Limb (tissue), 2 donors: ENCODE results near the gene FAM117B.
"Not testable (repeated sequence)": the region's sequence is repeated elsewhere in the genome, so short reads cannot be mapped to it uniquely, and the experiment has no call there.

Experiments
- DNase-seq, 2 donors: peaks; one replicate each; pipeline ENCODE4 v3.0.0-alpha.2; 2016; ENCODE audit errors: extremely low spot score in 2 of 2

Gene FAM117B

GRCh38 chr2:202638721-202639120 lies 4.0 kb downstream of the FAM117B start:
- DNase-seq: no peak

- DNase-seq: no peak
Measured at GRCh38 chr2:202639231-202639630, 4.5 kb downstream of the FAM117B start.

GRCh38 chr2:202642567-202642966 lies 7.8 kb downstream of the FAM117B start:
- no peak for DNase-seq

GRCh38 chr2:202643012-202643858 lies 8.5 kb downstream of the FAM117B start:
- no peak for DNase-seq

- DNase-seq: no peak
Measured at GRCh38 chr2:202652119-202652518, 17.4 kb downstream of the FAM117B start.

GRCh38 chr2:202653890-202654289 lies 19.1 kb downstream of the FAM117B start:
- no peak for DNase-seq

GRCh38 chr2:202657876-202658275 lies 23.1 kb downstream of the FAM117B start:
- DNase-seq: no peak

- DNase-seq: no peak
Measured at GRCh38 chr2:202660796-202661195, 26.0 kb downstream of the FAM117B start.

- no peak for DNase-seq
Measured at GRCh38 chr2:202669841-202670240, 35.1 kb downstream of the FAM117B start.

GRCh38 chr2:202671317-202672035 lies 36.7 kb downstream of the FAM117B start:
- peak in 1 of 2 donors; percentile 21 for DNase-seq

- DNase-seq: not testable (repeated sequence)
Measured at GRCh38 chr2:202675097-202675496, 40.3 kb downstream of the FAM117B start.

GRCh38 chr2:202679980-202680379 lies 45.2 kb downstream of the FAM117B start:
- DNase-seq: no peak

- DNase-seq: no peak
Measured at GRCh38 chr2:202680512-202680911, 45.7 kb downstream of the FAM117B start.

- no peak for DNase-seq
Measured at GRCh38 chr2:202681688-202682205, 47.0 kb downstream of the FAM117B start.

- DNase-seq: no peak
Measured at GRCh38 chr2:202682274-202682673, 47.5 kb downstream of the FAM117B start.

- DNase-seq: no peak
Measured at GRCh38 chr2:202687276-202687675, 52.5 kb downstream of the FAM117B start.

GRCh38 chr2:202689459-202689858 lies 54.7 kb downstream of the FAM117B start:
- DNase-seq: no peak

GRCh38 chr2:202689898-202690297 lies 55.1 kb downstream of the FAM117B start:
- DNase-seq: no peak

GRCh38 chr2:202690321-202690900 lies 55.6 kb downstream of the FAM117B start:
- no peak for DNase-seq

GRCh38 chr2:202693503-202693902 lies 58.7 kb downstream of the FAM117B start:
- DNase-seq: no peak

GRCh38 chr2:202695166-202695565 lies 60.4 kb downstream of the FAM117B start:
- no peak for DNase-seq
